Measurements from ENCODE around the gene COL18A1.

GRCh38 chr21:45457832-45458172 lies 52.8 kb downstream of the COL18A1 start:
- TF ChIP-seq EZH2 (IDR thresholded peaks at IDR 0.05; ENCODE audit: low read length, unreplicated experiment), result no peak
- TF ChIP-seq, protein P1, sequence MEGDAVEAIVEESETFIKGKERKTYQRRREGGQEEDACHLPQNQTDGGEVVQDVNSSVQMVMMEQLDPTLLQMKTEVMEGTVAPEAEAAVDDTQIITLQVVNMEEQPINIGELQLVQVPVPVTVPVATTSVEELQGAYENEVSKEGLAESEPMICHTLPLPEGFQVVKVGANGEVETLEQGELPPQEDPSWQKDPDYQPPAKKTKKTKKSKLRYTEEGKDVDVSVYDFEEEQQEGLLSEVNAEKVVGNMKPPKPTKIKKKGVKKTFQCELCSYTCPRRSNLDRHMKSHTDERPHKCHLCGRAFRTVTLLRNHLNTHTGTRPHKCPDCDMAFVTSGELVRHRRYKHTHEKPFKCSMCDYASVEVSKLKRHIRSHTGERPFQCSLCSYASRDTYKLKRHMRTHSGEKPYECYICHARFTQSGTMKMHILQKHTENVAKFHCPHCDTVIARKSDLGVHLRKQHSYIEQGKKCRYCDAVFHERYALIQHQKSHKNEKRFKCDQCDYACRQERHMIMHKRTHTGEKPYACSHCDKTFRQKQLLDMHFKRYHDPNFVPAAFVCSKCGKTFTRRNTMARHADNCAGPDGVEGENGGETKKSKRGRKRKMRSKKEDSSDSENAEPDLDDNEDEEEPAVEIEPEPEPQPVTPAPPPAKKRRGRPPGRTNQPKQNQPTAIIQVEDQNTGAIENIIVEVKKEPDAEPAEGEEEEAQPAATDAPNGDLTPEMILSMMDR (conservative IDR thresholded peaks at IDR 0.05; ENCODE audit: low read depth, low read length), result no peak
- TF ChIP-seq EZH2phosphoT487 (IDR thresholded peaks at IDR 0.05; ENCODE audit: borderline replicate concordance, low read length), result no peak
